A549 (cell line): Measurements from ENCODE around the gene PNMA3. TPM values are rescaled to one million over a fixed set of nuclear protein-coding genes. Genes with fewer than 3 reads are reported as not detected.
"Not testable (repeated sequence)": the region's sequence is repeated elsewhere in the genome, so short reads cannot be mapped to it uniquely, and the experiment has no call there.

Experiments
- ATAC-seq, 2 experiments: fragments of 200-7000 bp in 1 of 2; fragments of >200 bp in 1 of 2; cut with Nextera tagmentation in 1 of 2; cut with Tn5 transposase in 1 of 2; 3 replicates each; pipeline versions ENCODE4 v1.8.0 to v1.9.1; 2018 to 2020; ENCODE audit warnings: mild to moderate bottlenecking in 1 of 2, moderate library complexity in 1 of 2
- CTCF ChIA-PET: fragments of 300-600 bp; sonication (Branson Sonifier 250); formaldehyde crosslinking; extraction: SDS; loops from one replicate; lab custom pipeline; 2021; ENCODE audit warnings: antibody characterized with exemption, inconsistent platforms; lab: Yijun Ruan, JAX
- POLR2A ChIA-PET: fragments of 350-600 bp; formaldehyde crosslinking; extraction: SDS; loops from one replicate; lab custom pipeline; 2021; ENCODE audit warnings: antibody characterized with exemption, inconsistent platforms; lab: Yijun Ruan, JAX
- DNase-seq, 2 experiments: peaks; one replicate each; pipeline versions ENCODE4 v3.0.0 to v3.0.0-alpha.2; 2011 to 2016; ENCODE audit warnings: low read depth in 1 of 2, low spot score in 1 of 2
- FAIRE-seq: peaks from 2 replicates; lab custom pipeline; 2011; peaks lifted over from hg19 to GRCh38; lab: Jason Lieb, UNC
- H3K27ac ChIP-seq, 2 experiments: fragments of >200 bp; sonication (Bioruptor Twin); formaldehyde crosslinking; 3 replicates each; pipeline ENCODE4 v1.5.1; 2016 to 2017
- H3K4me1 ChIP-seq: fragments of >200 bp; sonication (Bioruptor Twin); formaldehyde crosslinking; 3 replicates; pipeline ENCODE4 v1.6.1; 2016
- H3K4me2 ChIP-seq: fragments of >200 bp; sonication (Bioruptor Twin); formaldehyde crosslinking; 3 replicates; pipeline ENCODE4 v1.6.1; 2016
- H3K4me3 ChIP-seq: fragments of >200 bp; sonication (Bioruptor Twin); formaldehyde crosslinking; 3 replicates; pipeline ENCODE4 v1.5.1; 2016
- H3K9me3 ChIP-seq: fragments of >200 bp; sonication (Bioruptor Twin); formaldehyde crosslinking; 3 replicates; pipeline ENCODE4 v1.6.1; 2016
- CEBPB ChIP-seq, 2 experiments: fragments of >200 bp in 1 of 2; sonication (Bioruptor Twin) in 1 of 2; formaldehyde crosslinking in 1 of 2; IDR thresholded peaks; 2 replicates each; pipeline ENCODE4 v1.6.1; 2012 to 2016
- CHD4 ChIP-seq: fragments of 200-600 bp; sonication (generic); IDR thresholded peaks from 2 replicates; pipeline ENCODE4 v1.6.1; 2016; ENCODE audit warnings: antibody characterized with exemption, mild to moderate bottlenecking, borderline replicate concordance
- CTCF ChIP-seq: fragments of >200 bp; sonication (Bioruptor Twin); formaldehyde crosslinking; IDR thresholded peaks from 3 replicates; pipeline ENCODE4 v1.5.1; 2016
- EHF ChIP-seq: fragments of 250-450 bp; sonication (Bioruptor Pico); IDR thresholded peaks from 2 replicates; pipeline ENCODE4 v1.5.0; 2020; ENCODE audit warnings: mild to moderate bottlenecking
- EHMT2 ChIP-seq: fragments of 200-600 bp; sonication (generic); IDR thresholded peaks from 2 replicates; pipeline ENCODE4 v1.6.1; 2016; ENCODE audit warnings: antibody characterized with exemption, low read depth, mild to moderate bottlenecking, moderate library complexity
- ESRRA ChIP-seq: fragments of 150-350 bp; IDR thresholded peaks from 2 replicates; pipeline ENCODE4 v1.6.1; 2014; ENCODE audit warnings: mild to moderate bottlenecking, low read length, borderline replicate concordance
- FOSB ChIP-seq: fragments of 250-450 bp; sonication (Bioruptor Pico); IDR thresholded peaks from 2 replicates; pipeline ENCODE4 v1.5.0; 2020; ENCODE audit warnings: mild to moderate bottlenecking, moderate library complexity
- HOXB5 ChIP-seq: fragments of 250-450 bp; sonication (Bioruptor Pico); IDR thresholded peaks from 2 replicates; pipeline ENCODE4 v1.5.0; 2020; ENCODE audit warnings: mild to moderate bottlenecking, moderate library complexity
- JUNB ChIP-seq: fragments of >200 bp; sonication (Bioruptor Twin); formaldehyde crosslinking; IDR thresholded peaks from 2 replicates; pipeline ENCODE4 v1.6.1; 2016
- KDM5A ChIP-seq: fragments of 200-600 bp; sonication (generic); IDR thresholded peaks from 2 replicates; pipeline ENCODE4 v1.6.1; 2016; ENCODE audit warnings: antibody characterized with exemption, mild to moderate bottlenecking
- MAFK ChIP-seq: fragments of 450-650 bp; IDR thresholded peaks from 2 replicates; pipeline ENCODE4 v1.6.1; 2014; ENCODE audit not compliant: partially characterized antibody
- MAX ChIP-seq: IDR thresholded peaks from 2 replicates; pipeline ENCODE4 v1.6.1; 2012
- MYC ChIP-seq: IDR thresholded peaks from 2 replicates; pipeline ENCODE4 v1.6.1; 2012; ENCODE audit warnings: mild to moderate bottlenecking, inconsistent platforms, low read length, improper control_type of control experiment, borderline replicate concordance
- NFE2L2 ChIP-seq: fragments of 150-350 bp; conservative IDR thresholded peaks from 2 replicates; pipeline ENCODE4 v1.6.1; 2014; ENCODE audit warnings: low read length
- POLR2A ChIP-seq: IDR thresholded peaks from 2 replicates; pipeline ENCODE4 v1.6.1; 2012; ENCODE audit warnings: mild to moderate bottlenecking, low read length
- POLR2AphosphoS2 ChIP-seq: conservative IDR thresholded peaks from 2 replicates; pipeline ENCODE4 v1.6.1; 2012; ENCODE audit warnings: low read length, improper control_type of control experiment, inconsistent platforms
- RFX5 ChIP-seq: fragments of 450-650 bp; IDR thresholded peaks from 2 replicates; pipeline ENCODE4 v1.7.1; 2014; ENCODE audit warnings: antibody characterized with exemption, mild to moderate bottlenecking, moderate library complexity
- RNF2 ChIP-seq: fragments of 200-600 bp; sonication (generic); IDR thresholded peaks from 2 replicates; pipeline ENCODE4 v1.6.1; 2016; ENCODE audit warnings: low read depth, mild to moderate bottlenecking, antibody characterized with exemption, moderate library complexity, borderline replicate concordance
- SMC3 ChIP-seq: fragments of >200 bp; sonication (Bioruptor Twin); formaldehyde crosslinking; IDR thresholded peaks from 3 replicates; pipeline ENCODE4 v1.6.1; 2018; ENCODE audit warnings: inconsistent platforms
- SREBF2 ChIP-seq: fragments of 450-650 bp; IDR thresholded peaks from 2 replicates; pipeline ENCODE4 v1.6.1; 2014; ENCODE audit warnings: mild to moderate bottlenecking, moderate library complexity
- ZC3H11A ChIP-seq: fragments of 450-650 bp; IDR thresholded peaks from 2 replicates; pipeline ENCODE4 v1.6.1; 2014; ENCODE audit warnings: antibody characterized with exemption, mild to moderate bottlenecking
- ZFP36 ChIP-seq: fragments of 450-650 bp; IDR thresholded peaks from 2 replicates; pipeline ENCODE4 v1.6.1; 2014; ENCODE audit warnings: borderline replicate concordance; ENCODE audit not compliant: partially characterized antibody
- ZNF302 ChIP-seq: fragments of 250-450 bp; sonication (Bioruptor Pico); IDR thresholded peaks from 2 replicates; pipeline ENCODE4 v1.9.0; 2021; ENCODE audit warnings: inconsistent platforms, mild to moderate bottlenecking, moderate library complexity
- WGBS: methylation state at CpG from one replicate; pipeline ENCODE4 v1.1.6; 2017; ENCODE audit errors: missing lambda C conversion rate; 5-methylcytosine and 5-hydroxymethylcytosine counted together
- polyA plus RNA-seq, 4 experiments: library from polyadenylated mRNA; depleted of rRNA in 3 of 4; stranded (reverse); fragments of >200 nt; fragmentation: RNase III in 1 of 4; extraction: RNeasy Plus Mini Kit Qiagen cat#74134 plus additional on column Dnase treatment in 1 of 4; gene quantifications; 2 replicates in 3 of 4; 3 replicates in 1 of 4; pipeline ENCODE4 v1.2.3, GENCODE V29; 2011 to 2017
- TF ChIP-seq, protein P1 (sequence below): fragments of 200-600 bp; sonication (generic); IDR thresholded peaks from 2 replicates; pipeline ENCODE4 v1.6.1; 2016; ENCODE audit warnings: antibody characterized with exemption, mild to moderate bottlenecking, moderate library complexity

Gene PNMA3
- polyA plus RNA-seq, 2 of the 4 experiments (the other 2 are of a cell fraction), result 0.08 to 0.26 TPM

DNA sequence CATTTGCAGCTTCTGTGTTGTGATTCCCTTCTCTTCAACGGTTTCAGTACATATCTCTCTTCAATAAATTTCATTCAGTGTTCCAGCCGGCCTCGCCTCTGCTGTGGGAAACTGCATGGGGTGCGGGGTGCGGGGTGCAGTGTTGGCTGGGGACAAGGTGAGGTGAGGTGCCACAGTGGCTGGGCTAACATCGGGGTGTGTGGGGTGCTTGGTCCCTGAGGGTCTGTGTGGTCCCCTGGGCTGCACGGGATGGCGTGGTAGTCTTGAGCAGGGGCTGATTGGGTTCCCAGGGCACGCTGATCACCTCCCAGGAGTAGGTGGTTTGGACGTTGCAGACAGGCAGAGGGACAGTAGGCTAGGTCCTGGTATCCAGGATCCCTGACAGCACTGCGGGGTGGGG is 18.7 kb downstream of the PNMA3 start:
- no peak overlapping the region for H3K4me3 ChIP-seq
- 84% methylated on average over 9 of the region's 11 CpGs for WGBS
- no peak for DNase-seq
- TF ChIP-seq KDM5A (no peak), RNF2 (no peak), MAX (no peak), FOSB (CRISPR knock-in tag) (no peak), ESRRA (no peak), EHF (CRISPR knock-in tag) (no peak), NFE2L2 (no peak), HOXB5 (CRISPR knock-in tag) (no peak), SMC3 (no peak), CTCF (no peak), POLR2A (no peak), POLR2AphosphoS2 (no peak), MYC (no peak), EHMT2 (no peak), ZNF302 (no peak), ZFP36 (no peak), CHD4 (no peak)
- TF ChIP-seq, protein P1, sequence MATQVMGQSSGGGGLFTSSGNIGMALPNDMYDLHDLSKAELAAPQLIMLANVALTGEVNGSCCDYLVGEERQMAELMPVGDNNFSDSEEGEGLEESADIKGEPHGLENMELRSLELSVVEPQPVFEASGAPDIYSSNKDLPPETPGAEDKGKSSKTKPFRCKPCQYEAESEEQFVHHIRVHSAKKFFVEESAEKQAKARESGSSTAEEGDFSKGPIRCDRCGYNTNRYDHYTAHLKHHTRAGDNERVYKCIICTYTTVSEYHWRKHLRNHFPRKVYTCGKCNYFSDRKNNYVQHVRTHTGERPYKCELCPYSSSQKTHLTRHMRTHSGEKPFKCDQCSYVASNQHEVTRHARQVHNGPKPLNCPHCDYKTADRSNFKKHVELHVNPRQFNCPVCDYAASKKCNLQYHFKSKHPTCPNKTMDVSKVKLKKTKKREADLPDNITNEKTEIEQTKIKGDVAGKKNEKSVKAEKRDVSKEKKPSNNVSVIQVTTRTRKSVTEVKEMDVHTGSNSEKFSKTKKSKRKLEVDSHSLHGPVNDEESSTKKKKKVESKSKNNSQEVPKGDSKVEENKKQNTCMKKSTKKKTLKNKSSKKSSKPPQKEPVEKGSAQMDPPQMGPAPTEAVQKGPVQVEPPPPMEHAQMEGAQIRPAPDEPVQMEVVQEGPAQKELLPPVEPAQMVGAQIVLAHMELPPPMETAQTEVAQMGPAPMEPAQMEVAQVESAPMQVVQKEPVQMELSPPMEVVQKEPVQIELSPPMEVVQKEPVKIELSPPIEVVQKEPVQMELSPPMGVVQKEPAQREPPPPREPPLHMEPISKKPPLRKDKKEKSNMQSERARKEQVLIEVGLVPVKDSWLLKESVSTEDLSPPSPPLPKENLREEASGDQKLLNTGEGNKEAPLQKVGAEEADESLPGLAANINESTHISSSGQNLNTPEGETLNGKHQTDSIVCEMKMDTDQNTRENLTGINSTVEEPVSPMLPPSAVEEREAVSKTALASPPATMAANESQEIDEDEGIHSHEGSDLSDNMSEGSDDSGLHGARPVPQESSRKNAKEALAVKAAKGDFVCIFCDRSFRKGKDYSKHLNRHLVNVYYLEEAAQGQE, result no peak
- ChIA-PET POLR2A (no interaction called here), CTCF (no interaction called here)
- H3K4me1 ChIP-seq, result no peaks in the 10 kb centered on the region
- H3K9me3 ChIP-seq, result no peaks in the 10 kb centered on the region
- no peak overlapping the region for H3K27ac ChIP-seq
- H3K4me2 ChIP-seq, result no peak overlapping the region
- FAIRE-seq, result no peak
- no peak for ATAC-seq

- no peaks in the 10 kb centered on the region for H3K4me1 ChIP-seq
- POLR2A ChIA-PET, result no interaction called here
- no CpG with 5 or more reads among the region's 14 CpGs for WGBS
Measured at GRCh38 chrX:153075366-153075765, 19.1 kb downstream of the PNMA3 start.

DNA sequence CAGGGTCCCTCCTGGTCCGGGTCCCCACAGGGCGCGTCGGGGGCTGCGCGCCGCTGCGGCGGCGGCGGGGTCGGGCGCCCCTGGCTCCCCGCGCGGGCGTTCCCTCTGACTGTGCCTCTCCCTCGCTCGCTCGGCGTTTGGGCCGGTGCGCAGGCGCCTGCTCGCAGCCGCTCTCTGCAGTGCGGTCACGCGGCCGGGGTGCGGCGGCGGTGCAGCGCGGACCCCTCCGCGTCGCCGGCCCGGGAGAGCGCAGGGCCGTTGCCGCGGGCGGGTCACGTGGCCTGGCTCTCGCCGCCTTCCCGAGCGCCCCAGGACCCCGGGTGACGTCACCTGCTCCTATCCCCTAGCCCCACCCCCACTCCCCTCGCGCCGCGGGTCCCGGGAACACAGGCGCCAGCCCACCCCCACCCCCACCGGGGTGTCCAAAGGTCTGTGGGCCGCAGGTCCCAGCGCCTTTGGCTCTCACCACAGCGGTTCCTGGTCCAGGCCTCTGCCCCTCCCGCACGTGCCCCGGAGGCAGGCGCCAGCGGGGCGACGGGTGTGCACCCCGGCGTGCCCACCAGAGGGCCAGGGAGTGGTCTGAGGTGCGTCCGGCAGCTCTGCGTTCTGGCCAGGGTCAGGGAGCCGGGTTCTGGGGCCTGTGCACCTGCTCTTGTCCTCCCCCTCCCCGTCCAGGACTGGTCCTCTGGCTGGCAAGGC is 21.3 kb downstream of the PNMA3 start:
- H3K4me1 ChIP-seq, H3K27ac ChIP-seq, POLR2A ChIA-PET, CTCF ChIA-PET, DNase-seq, H3K9me3 ChIP-seq, H3K4me2 ChIP-seq, H3K4me3 ChIP-seq, FAIRE-seq: not testable (repeated sequence)
- WGBS, result no CpG with 5 or more reads among the region's 76 CpGs
- ATAC-seq, result peak; percentile 78 to 86

More at GRCh38 chrX:153075366-153075765, 19.1 kb downstream of the PNMA3 start:
- no peak overlapping the region for H3K4me2 ChIP-seq
- DNase-seq, result no peak
- no peak overlapping the region for H3K27ac ChIP-seq
- H3K4me3 ChIP-seq, result no peak overlapping the region
- no peak for TF ChIP-seq CTCF
- TF ChIP-seq CEBPB (IDR thresholded peaks at IDR 0.05), result no peak
- no peak for TF ChIP-seq CHD4
- TF ChIP-seq SREBF2, result no peak
- no peak for TF ChIP-seq ZC3H11A
- no peak for TF ChIP-seq RFX5
- TF ChIP-seq JUNB, result no peak
- TF ChIP-seq MAFK, result no peak
- TF ChIP-seq ZFP36, result no peak
- CTCF ChIA-PET, result no interaction called here
- no peak for ATAC-seq
- no peaks in the 10 kb centered on the region for H3K9me3 ChIP-seq
- FAIRE-seq, result no peak

DNA sequence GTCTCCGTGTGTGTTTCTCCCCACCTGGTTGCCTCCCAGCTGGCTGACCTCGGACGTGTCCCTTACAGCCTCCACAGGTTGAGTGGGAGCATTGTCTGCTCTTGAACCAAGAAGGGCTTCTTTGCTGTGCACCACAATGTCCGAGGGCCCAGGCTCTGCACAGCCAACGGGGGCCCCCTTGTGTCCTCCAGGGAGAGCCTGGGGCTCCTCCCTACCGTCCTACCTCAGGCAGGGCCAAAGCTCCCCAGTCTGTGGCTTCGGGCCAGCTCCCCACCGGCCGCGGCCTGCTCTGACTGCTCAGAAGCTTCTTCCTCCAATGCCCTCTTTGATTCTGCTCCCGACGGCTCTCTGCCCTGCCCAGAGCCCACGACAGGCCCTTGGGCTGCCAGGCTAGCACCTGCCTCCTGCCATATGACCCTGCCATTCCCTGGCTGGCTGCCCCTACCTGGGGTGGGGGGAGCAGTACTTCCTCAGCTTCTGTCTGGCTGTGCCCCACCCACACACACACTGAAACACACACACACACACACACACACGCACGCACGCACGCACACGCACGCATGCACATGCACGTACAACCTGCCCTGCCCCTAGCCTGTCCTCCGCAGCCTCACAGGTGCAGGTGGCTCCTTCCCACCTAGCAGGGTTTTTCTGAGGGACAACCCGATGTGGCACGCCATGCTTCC is 27.1 kb downstream of the PNMA3 start:
- H3K4me3 ChIP-seq, H3K9me3 ChIP-seq, H3K4me2 ChIP-seq, CTCF ChIA-PET, H3K27ac ChIP-seq, DNase-seq, POLR2A ChIA-PET, FAIRE-seq, H3K4me1 ChIP-seq: not testable (repeated sequence)
- no CpG with 5 or more reads among the region's 23 CpGs for WGBS
- peak in 1 of 2 experiments; percentile 17; a peak in 3 of 6 replicates for ATAC-seq
